ELF-1 (cell line): ENCODE results near the gene TMEM87B.
"Not testable (repeated sequence)": the region's sequence is repeated elsewhere in the genome, so short reads cannot be mapped to it uniquely, and the experiment has no call there.

Experiments
- DNase-seq: peaks from one replicate; pipeline ENCODE4 v3.0.0-alpha.2; 2016; ENCODE audit warnings: low read depth, low spot score

TMEM87B gene

GRCh38 chr2:112129060-112129459 is 74.0 kb downstream of the TMEM87B start:
- no peak for DNase-seq

GRCh38 chr2:112133344-112133743 is 78.3 kb downstream of the TMEM87B start:
- no peak for DNase-seq

- DNase-seq, result no peak
Measured at GRCh38 chr2:112134120-112134519, 79.1 kb downstream of the TMEM87B start.

GRCh38 chr2:112136096-112136495 is 81.0 kb downstream of the TMEM87B start:
- DNase-seq, result no peak

- no peak for DNase-seq
Measured at GRCh38 chr2:112137516-112138158, 82.6 kb downstream of the TMEM87B start.

- no peak for DNase-seq
Measured at GRCh38 chr2:112138159-112139032, 83.3 kb downstream of the TMEM87B start, which contains the start of gene FBLN7. TSS of gene FBLN7 (plus strand) at chr2:112138385. CDS start at chr2:112138656, 271 bp downstream.

GRCh38 chr2:112139033-112139614 is 84.1 kb downstream of the TMEM87B start:
- not testable (repeated sequence) for DNase-seq

- DNase-seq, result not testable (repeated sequence)
Measured at GRCh38 chr2:112139661-112140204, 84.7 kb downstream of the TMEM87B start.

GRCh38 chr2:112140205-112140802 is 85.2 kb downstream of the TMEM87B start:
- peak; percentile 27 for DNase-seq

- no peak for DNase-seq
Measured at GRCh38 chr2:112140899-112141625, 86.0 kb downstream of the TMEM87B start.

- no peak for DNase-seq
Measured at GRCh38 chr2:112141626-112142007, 86.5 kb downstream of the TMEM87B start.

- no peak for DNase-seq
Measured at GRCh38 chr2:112142525-112143078, 87.5 kb downstream of the TMEM87B start.

GRCh38 chr2:112143150-112143549 is 88.1 kb downstream of the TMEM87B start:
- no peak for DNase-seq

- DNase-seq, result no peak
Measured at GRCh38 chr2:112144966-112145365, 89.9 kb downstream of the TMEM87B start.

GRCh38 chr2:112147382-112148168 is 92.5 kb downstream of the TMEM87B start:
- no peak for DNase-seq

GRCh38 chr2:112148477-112148876 is 93.4 kb downstream of the TMEM87B start:
- no peak for DNase-seq

- DNase-seq, result no peak
Measured at GRCh38 chr2:112149194-112149593, 94.1 kb downstream of the TMEM87B start.

- DNase-seq, result no peak
Measured at GRCh38 chr2:112149866-112150435, 94.9 kb downstream of the TMEM87B start.

- DNase-seq, result peak; percentile 57
Measured at GRCh38 chr2:112150447-112150846, 95.4 kb downstream of the TMEM87B start.

GRCh38 chr2:112150851-112151250 is 95.8 kb downstream of the TMEM87B start:
- DNase-seq, result no peak
